ENCODE data around the gene ZC3H12A.
"Not testable (repeated sequence)": the region's sequence is repeated elsewhere in the genome, so short reads cannot be mapped to it uniquely, and the experiment has no call there.

The ZC3H12A gene

DNA sequence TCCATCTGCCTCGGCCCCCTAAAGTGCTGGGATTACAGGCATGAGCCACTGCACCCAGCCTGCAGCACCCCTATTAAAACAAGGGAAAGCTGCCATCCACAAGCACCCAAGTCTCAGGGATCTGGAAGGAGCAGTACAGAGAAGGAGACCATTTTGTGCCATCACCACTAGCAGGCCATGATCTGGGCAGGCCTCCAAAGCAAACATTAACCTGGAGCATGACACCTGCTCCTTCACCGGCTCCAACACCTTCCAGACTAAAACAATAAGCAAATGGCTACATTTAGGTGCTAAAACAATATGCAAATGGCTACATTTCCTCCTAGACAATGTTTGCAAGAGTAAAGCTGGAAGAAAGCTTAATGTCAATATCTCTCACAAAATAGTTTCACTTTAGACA is 23.5 kb downstream of the ZC3H12A start:
- no peak for TF ChIP-seq CTCF (IDR thresholded peaks at IDR 0.05; ENCODE audit: control insufficient read depth, insufficient read depth, low read depth, low read length, missing control alignments)
- no peak for DNase-seq (ENCODE audit: low read depth)
- H3K4me3 ChIP-seq (ENCODE audit: control insufficient read depth, low read depth, low read length), result no peak overlapping the region

GRCh38 chr1:37498872-37499617 is 24.7 kb downstream of the ZC3H12A start:
- H3K4me3 ChIP-seq (ENCODE audit: control insufficient read depth, low read depth, low read length), result no peak overlapping the region
- no peak for TF ChIP-seq CTCF (IDR thresholded peaks at IDR 0.05; ENCODE audit: control insufficient read depth, insufficient read depth, low read depth, low read length, missing control alignments)
- DNase-seq (ENCODE audit: low read depth), result no peak

DNA sequence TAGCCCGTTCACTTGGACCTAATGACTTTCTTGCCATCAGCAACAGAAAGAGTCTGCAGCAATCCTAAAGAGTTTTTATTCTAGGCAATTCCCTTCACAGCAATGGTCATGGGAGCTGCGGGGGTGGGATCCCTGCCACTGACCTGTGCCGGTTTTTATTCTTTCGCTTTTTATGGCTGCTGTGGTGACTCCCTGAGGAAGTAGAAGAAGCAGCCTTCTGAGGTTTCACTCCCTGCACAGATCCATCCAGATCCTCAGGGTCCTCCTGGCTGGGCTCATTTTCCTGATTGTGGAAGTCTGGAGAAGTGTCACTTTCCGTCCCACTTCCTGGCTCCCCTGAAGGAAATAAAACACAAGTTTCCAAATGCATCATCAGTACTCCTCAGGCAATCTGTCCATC is 27.3 kb downstream of the ZC3H12A start:
- no peak for TF ChIP-seq CTCF (IDR thresholded peaks at IDR 0.05; ENCODE audit: control insufficient read depth, insufficient read depth, low read depth, low read length, missing control alignments)

DNA sequence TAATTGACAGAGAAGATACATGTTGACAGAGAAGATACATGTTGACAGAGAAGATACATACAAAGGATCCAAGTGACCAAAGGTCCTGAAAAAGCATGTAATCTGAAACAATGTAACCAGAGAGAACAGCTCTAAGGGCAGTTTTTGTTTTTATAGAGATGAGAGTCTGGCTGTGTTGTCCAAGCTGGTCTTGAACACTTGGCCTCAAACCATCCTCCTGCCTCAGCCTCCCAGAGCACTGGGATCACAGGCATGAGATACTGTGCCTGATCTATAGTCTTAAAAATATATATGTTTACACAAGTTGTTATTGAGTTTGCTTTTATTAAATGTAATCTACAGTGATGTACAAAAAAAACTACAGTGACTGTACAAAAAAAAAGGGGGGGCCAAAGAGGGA is 27.7 kb downstream of the ZC3H12A start:
- no peak overlapping the region for H3K4me3 ChIP-seq (ENCODE audit: control insufficient read depth, low read depth, low read length)
- no peak for DNase-seq (ENCODE audit: low read depth)
- TF ChIP-seq CTCF (IDR thresholded peaks at IDR 0.05; ENCODE audit: control insufficient read depth, insufficient read depth, low read depth, low read length, missing control alignments), result no peak

More for the DNA sequence above, 27.3 kb downstream of the ZC3H12A start:
- H3K4me3 ChIP-seq (ENCODE audit: control insufficient read depth, low read depth, low read length), result no peak overlapping the region
- DNase-seq (ENCODE audit: low read depth), result no peak

DNA sequence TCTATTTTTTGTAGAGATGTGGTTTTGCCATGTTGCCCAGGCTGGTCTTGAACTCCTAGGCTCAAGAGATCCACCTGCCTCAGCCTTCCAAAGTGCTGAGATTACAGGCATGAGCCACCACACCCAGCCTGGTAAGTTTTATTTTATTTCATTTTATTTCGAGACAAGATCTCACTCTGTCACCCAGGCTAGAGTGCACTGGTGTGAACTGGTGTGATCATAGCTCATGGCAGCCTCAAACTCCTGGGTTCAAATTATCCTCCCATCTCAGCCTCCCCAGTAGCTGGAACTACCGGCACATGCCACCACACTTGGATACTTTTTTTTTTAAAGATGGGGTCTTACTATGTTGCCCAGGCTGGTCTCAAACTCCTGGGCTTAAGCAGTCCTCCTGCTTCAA is 28.4 kb downstream of the ZC3H12A start:
- not testable (repeated sequence) for DNase-seq (ENCODE audit: low read depth); H3K4me3 ChIP-seq (ENCODE audit: control insufficient read depth, low read depth, low read length)

GRCh38 chr1:37506740-37507139 is 32.4 kb downstream of the ZC3H12A start:
- no peak for TF ChIP-seq CTCF (IDR thresholded peaks at IDR 0.05; ENCODE audit: control insufficient read depth, insufficient read depth, low read depth, low read length, missing control alignments)
- H3K4me3 ChIP-seq (ENCODE audit: control insufficient read depth, low read depth, low read length), result no peak overlapping the region
- no peak for DNase-seq (ENCODE audit: low read depth)

DNA sequence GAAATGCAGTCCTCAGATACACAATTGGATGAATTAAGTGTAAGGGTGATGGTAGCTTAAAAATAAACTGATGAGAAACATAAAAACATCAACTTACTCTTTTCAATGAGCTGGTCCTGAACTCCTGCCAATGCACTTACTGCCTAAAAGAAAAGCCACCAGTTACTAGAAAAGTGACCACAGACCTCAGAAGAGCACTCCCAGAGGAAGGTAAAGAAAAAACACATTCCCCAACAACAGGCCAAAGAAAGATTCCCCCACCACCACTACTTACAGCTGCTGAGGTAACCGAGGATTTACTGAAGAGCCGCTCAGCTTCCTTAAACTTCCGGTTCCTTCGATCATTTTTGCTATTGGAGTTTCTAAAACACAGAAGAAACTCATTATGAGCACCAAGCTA is 34.8 kb downstream of the ZC3H12A start:
- peak; percentile 40 for TF ChIP-seq CTCF (IDR thresholded peaks at IDR 0.05; ENCODE audit: control insufficient read depth, insufficient read depth, low read depth, low read length, missing control alignments)
- no peak for DNase-seq (ENCODE audit: low read depth)

More for the DNA sequence above, 34.8 kb downstream of the ZC3H12A start:
- no peak overlapping the region for H3K4me3 ChIP-seq (ENCODE audit: control insufficient read depth, low read depth, low read length)
